Myometrial cell (primary cell): ENCODE data around the gene NSFL1C. TPM values are rescaled to one million over a fixed set of nuclear protein-coding genes. Genes with fewer than 3 reads are reported as not detected.

Experiments used
- total RNA-seq: library from RNA; depleted of rRNA; stranded (reverse); fragments of >200 nt; gene quantifications from 2 replicates; pipeline ENCODE4 v1.2.3, GENCODE V29; 2015

NSFL1C gene
- 42.0 and 67.7 TPM in 2 replicates for total RNA-seq

GRCh38 chr20:1466211-1467081 lies at the start of gene NSFL1C:
TSS of gene NSFL1C (minus strand) at chr20:1466849. CDS start at chr20:1466824, 25 bp downstream.

GRCh38 chr20:1491281-1491840 lies 24.7 kb upstream of the NSFL1C start, which contains the start of gene SIRPB2:
TSS of gene SIRPB2 (minus strand) at chr20:1491420. CDS start at chr20:1491359, 61 bp downstream.

GRCh38 chr20:1392693-1393506 lies 73.7 kb downstream of the NSFL1C start, which contains the start of gene FKBP1A:
TSS of gene FKBP1A (minus strand) at chr20:1393054. CDS start at chr20:1392998, 56 bp downstream.

Other genes starting within 250 kb of the NSFL1C start
- 0.18 and 0.29 TPM in 2 replicates for gene RAD21L1, start 240.8 kb downstream of the NSFL1C start, total RNA-seq
- 19.3 and 20.0 TPM in 2 replicates for gene SNPH, start 200.6 kb downstream of the NSFL1C start, total RNA-seq
- 2.3 and 3.9 TPM in 2 replicates for gene SDCBP2, start 137.7 kb downstream of the NSFL1C start, total RNA-seq
- gene FKBP1A, start 73.8 kb downstream of the NSFL1C start, total RNA-seq, result 185 and 204 TPM in 2 replicates
- not detected in 2 replicates for gene SIRPB2, start 24.6 kb upstream of the NSFL1C start, total RNA-seq
- gene SIRPD, start 90.9 kb upstream of the NSFL1C start, total RNA-seq, result not detected in 2 replicates
- gene SIRPB1, start 153.2 kb upstream of the NSFL1C start, total RNA-seq, result 1.2 and 1.8 TPM in 2 replicates
- gene SIRPG, start 190.9 kb upstream of the NSFL1C start, total RNA-seq, result not detected in 2 replicates